Spleen (tissue), 11 donors: ENCODE data around the gene SERPINA1. TPM values are rescaled to one million over a fixed set of nuclear protein-coding genes. Genes with fewer than 3 reads are reported as not detected.

Experiments
- DNase-seq: peaks from one replicate; pipeline ENCODE4 v3.0.0-alpha.2; 2020
- H3K27ac ChIP-seq, 8 donors: fragments of 200-600 bp; sonication (generic) in 7 of 8; 1 replicate in 4 of 8; 2 replicates in 4 of 8; pipeline versions ENCODE4 v1.5.0 to v1.8.0; 2016 to 2021; ENCODE audit warnings: inconsistent platforms in 4 of 8, mild to moderate bottlenecking in 4 of 8, moderate library complexity in 1 of 8
- H3K27me3 ChIP-seq, 7 donors: fragments of 200-600 bp; sonication (generic) in 6 of 7; replicated peaks in 1 of 7; 1 replicate in 4 of 7; 2 replicates in 3 of 7; pipeline versions ENCODE4 v1.5.0 to v1.8.0; 2016 to 2021; ENCODE audit warnings: inconsistent platforms in 3 of 7, mild to moderate bottlenecking in 1 of 7
- H3K36me3 ChIP-seq, 6 donors: fragments of 200-600 bp; sonication (generic) in 5 of 6; 1 replicate in 4 of 6; 2 replicates in 2 of 6; pipeline versions ENCODE4 v1.5.0 to v1.8.0; 2016 to 2021; ENCODE audit warnings: inconsistent platforms in 2 of 6
- H3K4me1 ChIP-seq, 6 donors: fragments of 200-600 bp; sonication (generic) in 5 of 6; 1 replicate in 3 of 6; 2 replicates in 3 of 6; pipeline versions ENCODE4 v1.5.0 to v1.8.0; 2016 to 2021; ENCODE audit warnings: inconsistent platforms in 3 of 6
- H3K4me3 ChIP-seq, 8 donors: fragments of 200-600 bp; sonication (generic) in 7 of 8; 1 replicate in 4 of 8; 2 replicates in 4 of 8; pipeline versions ENCODE4 v1.5.0 to v1.8.0; 2016 to 2021; ENCODE audit warnings: inconsistent platforms in 4 of 8, mild to moderate bottlenecking in 4 of 8, moderate library complexity in 2 of 8
- H3K9me3 ChIP-seq, 8 donors: fragments of 200-600 bp; sonication (generic) in 7 of 8; 1 replicate in 4 of 8; 2 replicates in 4 of 8; pipeline versions ENCODE4 v1.5.0 to v1.8.0; 2016 to 2021; ENCODE audit warnings: inconsistent platforms in 4 of 8
- POLR2A ChIP-seq, 3 donors: fragments of 450-650 bp; IDR thresholded peaks; one replicate each; pipeline ENCODE4 v1.5.1; 2017; ENCODE audit warnings: antibody characterized with exemption in 3 of 3, mild to moderate bottlenecking in 1 of 3
- POLR2AphosphoS5 ChIP-seq, 3 donors: sonication (generic); formaldehyde crosslinking; IDR thresholded peaks; one replicate each; pipeline ENCODE4 v1.5.1; 2017; ENCODE audit warnings: antibody characterized with exemption in 3 of 3
- WGBS, 5 donors: extraction: QIAGEN DNeasy Blood & Tissue Kit in 3 of 5; methylation state at CpG; one replicate each; pipeline versions ENCODE4 v1.1.5 to v1.1.7; 2013 to 2018; 5-methylcytosine and 5-hydroxymethylcytosine counted together
- intact Hi-C: fragments of 100-400 bp; cut with DNase I; formaldehyde crosslinking; loops from one replicate; pipeline ENCODE4 v1.15.0; 2023; ENCODE audit warnings: low total_unique reads
- polyA plus RNA-seq, 3 donors: library from polyadenylated mRNA; stranded (reverse); fragments of 200-250 nt; gene quantifications; one replicate each; pipeline ENCODE4 v1.2.1, GENCODE V29; 2013
- total RNA-seq, 7 donors: library from RNA; depleted of rRNA in 3 of 7; stranded (reverse); fragments of >200 nt in 3 of 7; fragmentation: NEBNext Ultra II Directional in 4 of 7; extraction: Animal tissue kit (Norgen Biotek cat#: 25700) in 4 of 7; gene quantifications; one replicate each; pipeline versions ENCODE4 v1.1.0 to v1.2.1, GENCODE V29; 2016 to 2021
- TF ChIP-seq, protein P1 (sequence below), 11 experiments: fragments of 200-600 bp in 7 of 11; fragments of 450-650 bp in 4 of 11; sonication (generic) in 4 of 11; IDR thresholded peaks in 8 of 11; conservative IDR thresholded peaks in 3 of 11; 1 replicate in 7 of 11; 2 replicates in 4 of 11; pipeline versions ENCODE4 v1.4.0 to v1.8.0; 2016 to 2021; ENCODE audit warnings: antibody characterized with exemption in 11 of 11, inconsistent platforms in 4 of 11, mild to moderate bottlenecking in 1 of 11
- donor health status: healthy with polysubstance abuse.
- donor health status: DM: no; HTN: no; CAD: no; lungs with moderate emphysema.
- donor health status: DM: no; HTN: no; CAD: no.
- donor health status: Bipolar disorder and iron deficiency.
- donor health status: healthy.
- donor health status: DM: no; HTN: no; CAD: no.
- donor health status: DM: yes; HTN: yes; CAD: no.

Gene SERPINA1
- total and polyA plus RNA-seq, 10 donors = 28.4 to 701 (median 203) TPM

DNA sequence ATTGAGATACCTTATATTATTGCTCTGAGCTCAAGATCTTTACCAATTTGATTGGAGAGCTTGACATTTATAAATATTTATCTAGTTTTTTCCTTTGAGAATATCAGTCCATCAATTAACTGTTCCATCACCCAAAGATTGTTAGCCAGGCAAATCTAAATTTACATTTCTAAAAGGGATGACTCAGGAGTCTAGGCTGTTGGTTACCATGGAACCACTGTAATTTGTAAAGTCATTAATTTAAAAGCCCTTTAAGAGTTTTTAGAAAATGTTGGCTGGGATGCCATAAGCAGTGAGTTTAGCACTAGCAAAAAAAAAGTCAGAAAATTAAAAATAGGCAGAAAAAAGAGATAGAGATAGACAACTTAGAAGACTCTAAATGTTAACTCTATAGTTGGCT, 19.5 kb upstream of the SERPINA1 start:
- H3K27ac ChIP-seq = no peak overlapping the region
- peaks cover 0 to 49% (median 35%) of the 10 kb centered on the region in 8 donors for H3K9me3 ChIP-seq
- no peak for TF ChIP-seq POLR2AphosphoS5 (IDR thresholded peaks at IDR 0.05)
- TF ChIP-seq POLR2A (IDR thresholded peaks at IDR 0.05) = no peak
- TF ChIP-seq, protein P1, sequence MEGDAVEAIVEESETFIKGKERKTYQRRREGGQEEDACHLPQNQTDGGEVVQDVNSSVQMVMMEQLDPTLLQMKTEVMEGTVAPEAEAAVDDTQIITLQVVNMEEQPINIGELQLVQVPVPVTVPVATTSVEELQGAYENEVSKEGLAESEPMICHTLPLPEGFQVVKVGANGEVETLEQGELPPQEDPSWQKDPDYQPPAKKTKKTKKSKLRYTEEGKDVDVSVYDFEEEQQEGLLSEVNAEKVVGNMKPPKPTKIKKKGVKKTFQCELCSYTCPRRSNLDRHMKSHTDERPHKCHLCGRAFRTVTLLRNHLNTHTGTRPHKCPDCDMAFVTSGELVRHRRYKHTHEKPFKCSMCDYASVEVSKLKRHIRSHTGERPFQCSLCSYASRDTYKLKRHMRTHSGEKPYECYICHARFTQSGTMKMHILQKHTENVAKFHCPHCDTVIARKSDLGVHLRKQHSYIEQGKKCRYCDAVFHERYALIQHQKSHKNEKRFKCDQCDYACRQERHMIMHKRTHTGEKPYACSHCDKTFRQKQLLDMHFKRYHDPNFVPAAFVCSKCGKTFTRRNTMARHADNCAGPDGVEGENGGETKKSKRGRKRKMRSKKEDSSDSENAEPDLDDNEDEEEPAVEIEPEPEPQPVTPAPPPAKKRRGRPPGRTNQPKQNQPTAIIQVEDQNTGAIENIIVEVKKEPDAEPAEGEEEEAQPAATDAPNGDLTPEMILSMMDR (IDR thresholded peaks at IDR 0.05 in 8 of 11, conservative IDR thresholded peaks at IDR 0.05 in 3 of 11) = no peak
- intact Hi-C loops = no loop called here
- peaks cover 0 to 7% (median 0%) of the 10 kb centered on the region in 7 donors for H3K27me3 ChIP-seq
- peaks cover 0 to 8% (median 0%) of the 10 kb centered on the region in 6 donors for H3K4me1 ChIP-seq
- no peaks in the 10 kb centered on the region for H3K36me3 ChIP-seq
- H3K4me3 ChIP-seq = no peak overlapping the region
- DNase-seq = no peak

DNA sequence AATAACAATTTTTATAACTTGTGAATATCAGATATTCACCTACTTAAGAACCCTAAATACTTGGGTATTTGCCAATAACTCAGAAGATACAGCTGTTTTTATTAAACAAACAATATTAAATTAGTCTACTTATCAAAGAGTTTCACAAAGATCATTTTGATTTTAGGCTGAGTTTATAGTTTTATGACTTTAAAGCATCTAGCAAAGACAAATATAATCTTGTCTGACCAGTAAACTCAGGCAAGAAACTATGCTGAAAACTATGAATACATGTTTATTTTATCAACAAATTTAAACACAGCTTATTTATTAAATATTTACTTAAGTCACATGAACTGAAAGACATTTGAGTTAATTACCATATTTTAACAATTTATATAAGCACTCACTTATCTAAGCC, 18.5 kb upstream of the SERPINA1 start:
- TF ChIP-seq, protein P1 (IDR thresholded peaks at IDR 0.05 in 8 of 11, conservative IDR thresholded peaks at IDR 0.05 in 3 of 11) = no peak
- TF ChIP-seq POLR2A (IDR thresholded peaks at IDR 0.05) (no peak), POLR2AphosphoS5 (IDR thresholded peaks at IDR 0.05) (no peak)
- intact Hi-C loops = no loop called here
- no peaks in the 10 kb centered on the region for H3K36me3 ChIP-seq
- no peak overlapping the region for H3K4me3 ChIP-seq
- peaks cover 0 to 8% (median 0%) of the 10 kb centered on the region in 6 donors for H3K4me1 ChIP-seq
- peaks cover 0 to 48% (median 35%) of the 10 kb centered on the region in 8 donors for H3K9me3 ChIP-seq
- DNase-seq = no peak
- no peak overlapping the region for H3K27ac ChIP-seq
- H3K27me3 ChIP-seq = peaks cover 0 to 7% (median 0%) of the 10 kb centered on the region in 7 donors

DNA sequence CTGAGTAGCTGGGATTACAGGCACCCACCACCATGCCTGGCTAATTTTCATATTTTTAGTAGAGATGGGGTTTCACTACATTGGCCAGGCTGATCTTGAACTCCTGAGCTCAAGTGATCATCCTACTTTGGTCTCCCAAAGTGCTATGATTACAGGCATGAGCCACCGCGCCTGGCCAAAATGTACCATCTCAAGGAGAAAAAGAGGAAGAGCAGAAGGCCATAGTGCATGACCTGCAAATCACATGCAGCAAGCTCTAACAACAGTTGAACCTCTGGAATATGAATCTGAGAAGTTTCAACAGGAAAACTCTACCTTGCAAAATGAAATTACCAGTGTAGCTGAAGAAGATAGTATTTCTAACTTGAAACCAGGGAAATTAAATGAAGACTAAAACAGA, 17.1 kb upstream of the SERPINA1 start:
- Histone ChIP-seq H3K36me3 (no peaks in the 10 kb centered on the region), H3K4me1 (peaks cover 0 to 8% (median 0%) of the 10 kb centered on the region in 6 donors), H3K27ac (peak overlapping the region in 3 of 8 donors; percentile 37 to 53 (median 38)), H3K4me3 (no peak overlapping the region), H3K27me3 (peaks cover 0 to 7% (median 0%) of the 10 kb centered on the region in 7 donors), H3K9me3 (peaks cover 0 to 34% (median 25%) of the 10 kb centered on the region in 8 donors)
- peak in 1 of 3 donors; percentile 6 for TF ChIP-seq POLR2AphosphoS5 (IDR thresholded peaks at IDR 0.05)
- TF ChIP-seq, protein P1 (IDR thresholded peaks at IDR 0.05 in 8 of 11, conservative IDR thresholded peaks at IDR 0.05 in 3 of 11) = no peak
- intact Hi-C loops = no loop called here
- 78 to 100% (median 85%) methylated on average over 2 of the region's 2 CpGs for WGBS, 5 donors
- DNase-seq = no peak

DNA sequence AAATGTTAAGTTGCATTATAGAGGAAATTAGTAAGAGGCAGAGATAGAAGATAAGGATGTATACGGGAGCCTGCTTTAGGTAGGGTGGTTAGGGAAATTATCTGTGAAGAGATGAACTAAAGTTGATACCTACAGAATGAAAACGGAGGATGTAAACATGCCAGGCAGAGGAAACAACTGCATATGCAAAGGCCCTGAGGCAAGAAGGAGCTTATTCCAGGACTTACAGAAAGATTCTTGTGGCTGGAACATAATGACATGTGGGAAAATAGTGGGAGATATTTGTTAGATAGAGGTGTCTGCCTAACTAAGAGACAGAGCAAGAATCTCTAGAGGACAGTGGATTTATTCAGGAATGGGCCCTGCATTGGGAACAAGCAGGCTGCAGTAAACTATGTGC, 16.2 kb upstream of the SERPINA1 start:
- no peaks in the 10 kb centered on the region for H3K36me3 ChIP-seq
- WGBS, 5 donors = 76 to 90% (median 84%) methylated on average over 2 of the region's 2 CpGs
- intact Hi-C loops = no loop called here
- no peak overlapping the region for H3K4me3 ChIP-seq
- no peak for DNase-seq
- H3K9me3 ChIP-seq = peaks cover 0 to 32% (median 22%) of the 10 kb centered on the region in 8 donors
- H3K27ac ChIP-seq = peak overlapping the region in 1 of 8 donors; percentile 53
- no peak for TF ChIP-seq POLR2AphosphoS5 (IDR thresholded peaks at IDR 0.05)
- TF ChIP-seq POLR2A (IDR thresholded peaks at IDR 0.05) = no peak
- TF ChIP-seq, protein P1 (IDR thresholded peaks at IDR 0.05 in 8 of 11, conservative IDR thresholded peaks at IDR 0.05 in 3 of 11) = no peak
- peaks cover 0 to 7% (median 0%) of the 10 kb centered on the region in 7 donors for H3K27me3 ChIP-seq
- peaks cover 0 to 8% (median 0%) of the 10 kb centered on the region in 6 donors for H3K4me1 ChIP-seq
